Fibroblast of mammary gland (primary cell): ENCODE results near the gene DGCR8.
A peak's percentile ranks its signal among the peaks of the same experiment; 100 is the strongest.

ENCODE experiments used
- DNase-seq: peaks from one replicate; pipeline ENCODE4 v3.0.0-alpha.2; 2010; ENCODE audit warnings: low read depth
- H3K4me3 ChIP-seq: 2 replicates; pipeline ENCODE4 v1.5.1; 2011; ENCODE audit warnings: low read depth, mild to moderate bottlenecking, low read length, moderate library complexity; ENCODE audit not compliant: control insufficient read depth
- CTCF ChIP-seq: conservative IDR thresholded peaks from 2 replicates; pipeline ENCODE4 v1.5.1; 2011; ENCODE audit warnings: low read depth, low read length, inconsistent platforms; ENCODE audit not compliant: control insufficient read depth, insufficient read depth

The DGCR8 gene

DNA sequence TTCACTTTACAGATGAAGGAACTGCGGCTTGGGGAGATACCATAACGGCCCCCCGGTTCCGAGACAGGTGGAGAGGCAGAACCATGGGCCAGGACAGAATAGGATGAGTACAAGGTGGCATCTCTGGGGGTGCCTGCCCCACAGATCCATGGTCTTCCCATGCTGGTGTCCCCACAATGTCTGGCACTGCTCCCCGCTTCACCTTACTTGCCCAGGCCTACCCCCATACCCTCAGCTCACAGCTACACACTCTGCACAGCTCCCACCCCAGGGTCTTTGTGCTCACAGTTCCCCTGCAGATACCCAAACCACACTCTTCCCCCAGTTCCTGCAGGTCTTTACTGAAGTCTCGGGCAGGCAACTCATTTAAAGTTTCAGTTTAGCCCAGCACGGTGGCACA, 11.4 kb upstream of the DGCR8 start:
- DNase-seq: no peak
- H3K4me3 ChIP-seq: no peak overlapping the region
- no peak for TF ChIP-seq CTCF

DNA sequence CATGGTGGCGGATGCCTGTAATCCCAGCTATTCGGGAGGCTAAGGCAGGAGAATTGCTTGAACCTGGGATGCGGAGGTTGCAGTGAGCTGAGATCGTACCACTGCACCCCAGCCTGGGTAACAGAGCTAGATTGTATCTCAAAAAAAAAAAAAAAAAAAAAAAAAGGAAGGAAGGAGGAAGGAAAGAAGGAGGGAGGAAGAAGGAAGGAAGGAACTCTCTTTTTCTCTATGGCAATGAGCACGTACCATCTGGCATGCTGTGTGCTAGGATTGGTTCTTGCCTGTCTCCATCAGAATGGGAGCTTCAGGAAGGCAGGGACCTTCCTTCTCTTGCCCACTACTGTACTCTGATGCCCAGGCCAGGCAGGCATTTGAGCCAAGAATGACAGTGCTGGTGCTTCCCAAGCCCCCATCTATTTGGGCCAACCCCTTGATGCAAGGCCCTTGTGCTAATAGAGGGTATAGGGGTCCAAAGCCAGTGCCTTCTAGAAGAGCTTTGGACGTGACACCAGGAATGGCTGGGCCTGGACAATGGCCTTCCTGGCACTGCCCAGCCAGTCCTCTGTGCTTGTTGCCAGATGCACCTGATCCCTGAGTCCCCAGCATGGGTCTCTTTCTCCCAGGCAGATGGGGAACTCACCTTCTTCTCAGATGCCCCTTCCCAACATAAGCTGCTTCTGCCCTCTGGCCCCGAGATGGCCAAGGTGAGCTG, 10.6 kb upstream of the DGCR8 start:
- H3K4me3 ChIP-seq: no peak overlapping the region
- no peak for DNase-seq
- TF ChIP-seq CTCF: no peak

DNA sequence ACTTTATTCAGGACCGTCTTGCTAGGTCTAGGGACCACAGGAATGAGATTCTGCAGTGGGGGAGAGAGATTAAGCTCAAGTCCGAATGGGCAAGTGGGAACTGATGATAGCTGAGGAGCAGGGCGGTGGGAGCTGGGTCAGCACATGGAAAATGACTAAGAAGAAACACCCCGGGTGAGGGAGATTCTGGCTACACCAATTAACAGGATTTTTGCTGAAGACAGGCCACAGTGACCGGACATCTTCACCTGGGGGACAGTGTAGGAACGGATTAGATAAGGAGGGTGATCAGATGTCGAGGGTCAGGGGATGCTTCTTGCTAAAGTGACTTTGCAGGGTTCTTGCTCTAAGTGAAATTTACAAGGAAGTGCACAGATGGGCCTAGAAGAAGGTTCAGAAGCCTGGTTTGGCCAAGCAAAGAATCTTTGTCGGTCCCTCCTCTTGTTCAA, 8.5 kb upstream of the DGCR8 start:
- no peak overlapping the region for H3K4me3 ChIP-seq
- TF ChIP-seq CTCF: no peak
- DNase-seq: no peak

- no peak for DNase-seq
- no peak overlapping the region for H3K4me3 ChIP-seq
- TF ChIP-seq CTCF: no peak
These were observed 3.3 kb upstream of the DGCR8 start for GRCh38 chr22:20076627-20077172.

DNA sequence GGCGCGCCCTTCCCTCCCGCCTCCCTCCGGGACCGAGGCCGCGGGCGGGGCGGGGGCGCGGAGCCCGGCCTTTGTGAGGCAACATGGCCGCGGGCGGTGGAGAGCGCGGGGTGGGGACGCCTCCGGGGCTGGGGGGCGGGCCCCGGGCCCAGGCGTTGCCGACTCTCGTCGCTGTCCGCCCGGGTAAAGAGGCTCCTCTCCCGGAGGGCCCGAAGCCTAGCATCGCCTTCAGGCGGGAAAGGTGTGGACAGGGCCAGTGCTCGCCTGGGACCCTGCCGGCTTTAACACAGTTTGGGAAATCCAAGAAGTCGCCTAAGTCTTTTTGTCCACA, 369 bp downstream of the DGCR8 start:
- no peak for TF ChIP-seq CTCF
- DNase-seq: peak; percentile 34
- peak overlapping the region; percentile 98 for H3K4me3 ChIP-seq

DNA sequence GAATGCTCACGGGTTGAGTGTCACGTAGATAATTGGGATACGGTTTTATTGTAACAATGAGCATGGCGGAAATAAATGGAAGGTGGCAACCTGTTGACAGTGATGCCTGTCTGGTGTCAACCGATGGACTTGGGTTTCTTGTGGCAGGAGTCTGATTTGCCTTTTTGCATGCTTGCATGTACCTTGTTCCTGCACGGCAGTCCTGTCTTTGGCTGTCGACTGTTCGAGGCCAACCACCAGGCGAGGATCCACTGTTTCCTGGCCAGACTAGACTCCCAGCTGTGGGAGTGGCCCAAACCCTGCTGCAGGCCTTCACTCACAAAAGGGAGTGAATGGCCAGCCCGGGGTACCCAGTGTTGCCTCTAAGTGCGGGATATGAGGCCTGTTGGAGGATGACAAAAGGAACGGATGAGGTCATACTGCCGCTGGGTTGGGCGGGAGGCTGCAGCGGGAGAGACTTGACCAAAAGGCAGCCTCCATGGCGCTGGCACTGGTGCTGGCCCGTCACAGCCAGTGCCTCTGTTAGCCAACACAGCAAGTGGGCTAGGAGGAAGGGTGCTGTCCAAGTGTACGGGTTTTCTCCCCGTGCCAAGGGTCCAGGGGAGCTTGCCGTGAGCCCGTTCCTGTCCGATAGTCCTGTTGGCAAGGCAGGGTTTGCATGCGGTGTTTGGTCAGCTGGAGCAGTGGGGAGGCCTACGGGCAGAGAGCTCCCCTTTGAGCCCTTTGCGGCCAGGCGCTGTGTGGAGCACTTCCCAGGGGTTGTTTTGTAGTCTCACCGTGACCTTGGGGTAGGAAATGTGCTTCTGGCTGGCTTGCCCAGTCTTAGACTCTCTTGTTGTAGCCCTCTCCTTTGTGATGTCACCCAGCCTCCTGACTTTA, 974 bp downstream of the DGCR8 start:
- peak overlapping the region; percentile 98 for H3K4me3 ChIP-seq
- no peak for TF ChIP-seq CTCF
- peak; percentile 71 for DNase-seq
